ENCODE data around the gene VAC14. TPM values are rescaled to one million over a fixed set of nuclear protein-coding genes. Genes with fewer than 3 reads are reported as not detected.

Gene VAC14
- total RNA-seq, 4 donors from 2014 or later, result 20.5 to 44.2 (median 29.5) TPM

- TF ChIP-seq CTCF (IDR thresholded peaks at IDR 0.05; ENCODE audit: low read depth), result no peak
Measured at GRCh38 chr16:70644763-70645597, 156.0 kb downstream of the VAC14 start.

GRCh38 chr16:70642633-70643032 is 158.3 kb downstream of the VAC14 start:
- TF ChIP-seq CTCF (IDR thresholded peaks at IDR 0.05; ENCODE audit: low read depth), result no peak

- TF ChIP-seq CTCF (IDR thresholded peaks at IDR 0.05; ENCODE audit: low read depth), result no peak
Measured at GRCh38 chr16:70638814-70639792, 161.9 kb downstream of the VAC14 start.

Other genes with a start within 250 kb of the VAC14 start
- gene IL34, start 154.6 kb downstream of the VAC14 start, total RNA-seq, result 1 to 10 TPM in 1 of 4 donors, not detected in 3; 1.5 TPM
- 10 to 100 TPM in 2 of 4 donors, 1 to 10 TPM in 2; 3.4 to 31.1 (median 8.5) TPM for gene MTSS2, start 115.1 kb downstream of the VAC14 start, total RNA-seq

All from subcutaneous adipose tissue (tissue), 4 donors.